Panc1 (cell line): ENCODE measurements around the gene ENDOG.

Experiments used
- CTCF ChIP-seq: fragments of 450-650 bp; IDR thresholded peaks from 2 replicates; pipeline ENCODE4 v1.5.1; 2017; ENCODE audit warnings: mild to moderate bottlenecking
- POLR2AphosphoS5 ChIP-seq: IDR thresholded peaks from 2 replicates; pipeline ENCODE4 v1.6.1; 2012; ENCODE audit warnings: mild to moderate bottlenecking, low read depth, low read length, moderate library complexity
- REST ChIP-seq, 2 experiments: IDR thresholded peaks; 2 replicates each; pipeline ENCODE4 v1.6.1; 2011 to 2012; ENCODE audit warnings: low read depth in 2 of 2, control low read depth in 1 of 2, low read length in 1 of 2, mild to moderate bottlenecking in 1 of 2, moderate library complexity in 1 of 2; ENCODE audit not compliant: insufficient read depth in 1 of 2
- SIN3A ChIP-seq: IDR thresholded peaks from 2 replicates; pipeline ENCODE4 v1.6.1; 2012; ENCODE audit warnings: low read depth, mild to moderate bottlenecking, low read length, moderate library complexity, borderline replicate concordance; ENCODE audit not compliant: insufficient read depth
- TCF7L2 ChIP-seq: IDR thresholded peaks from 2 replicates; pipeline ENCODE4 v1.6.1; 2011; ENCODE audit warnings: mild to moderate bottlenecking, low read depth, low read length, inconsistent platforms

DNA sequence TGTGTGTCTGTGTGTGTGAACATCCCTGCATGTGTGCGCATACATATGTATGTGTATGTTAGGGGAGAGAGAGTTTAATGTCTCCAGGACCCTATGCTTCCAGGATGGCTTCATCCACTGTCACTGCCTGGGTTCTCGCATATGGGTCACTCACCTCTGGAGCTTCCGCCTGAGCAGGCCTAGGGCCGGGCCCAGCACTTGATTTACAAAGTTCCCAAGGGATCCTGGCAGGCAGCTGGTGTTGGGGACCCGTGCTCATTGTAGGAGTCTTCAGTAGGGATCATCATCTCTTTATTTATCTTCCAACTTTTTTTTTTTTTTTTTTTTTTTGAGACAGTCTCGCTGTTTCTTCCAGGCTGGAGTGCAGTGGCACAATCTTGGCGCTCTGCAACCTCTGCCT lies 18.2 kb upstream of the ENDOG start:
- TF ChIP-seq CTCF (no peak), REST (IDR thresholded peaks at IDR 0.05; ENCODE audit: insufficient read depth in 1 of 2, low read depth in 2 of 2, low read length in 1 of 2) (no peak), TCF7L2 (no peak), SIN3A (no peak), POLR2AphosphoS5 (no peak)
